Effector memory CD8-positive, alpha-beta T cell (primary cell): Measurements from ENCODE around the gene LOX.
A peak's percentile ranks its signal among the peaks of the same experiment; 100 is the strongest.

Experiments
- ATAC-seq: fragments of 150-1000 bp; cut with Tn5 transposase; replicated peaks from 2 replicates; pipeline ENCODE4 v1.10.0; 2021; ENCODE audit warnings: mild to moderate bottlenecking, moderate library complexity
- DNase-seq, 3 experiments: peaks; one replicate each; pipeline ENCODE4 v3.0.0; 2021
- H3K27ac Mint-ChIP-seq, 2 donors: one replicate each; pipeline ENCODE4 v1.8.0; 2022; ENCODE audit warnings: mild to moderate bottlenecking in 2 of 2, mixed read lengths in 2 of 2, moderate library complexity in 2 of 2
- H3K27me3 Mint-ChIP-seq, 2 donors: one replicate each; pipeline ENCODE4 v1.8.0; 2022; ENCODE audit warnings: mixed read lengths in 2 of 2
- H3K36me3 Mint-ChIP-seq: one replicate; pipeline ENCODE4 v1.8.0; 2022; ENCODE audit warnings: mild to moderate bottlenecking, moderate library complexity, mixed read lengths; ENCODE audit not compliant: insufficient read depth
- H3K4me1 Mint-ChIP-seq, 2 donors: one replicate each; pipeline ENCODE4 v1.8.0; 2022; ENCODE audit warnings: low read depth in 2 of 2, mixed read lengths in 2 of 2
- H3K4me3 Mint-ChIP-seq, 2 donors: one replicate each; pipeline ENCODE4 v1.8.0; 2022; ENCODE audit warnings: mild to moderate bottlenecking in 2 of 2, mixed read lengths in 2 of 2, moderate library complexity in 2 of 2
- H3K9me3 Mint-ChIP-seq, 2 donors: one replicate each; pipeline ENCODE4 v1.8.0; 2022; ENCODE audit warnings: mixed read lengths in 2 of 2

The LOX gene

DNA sequence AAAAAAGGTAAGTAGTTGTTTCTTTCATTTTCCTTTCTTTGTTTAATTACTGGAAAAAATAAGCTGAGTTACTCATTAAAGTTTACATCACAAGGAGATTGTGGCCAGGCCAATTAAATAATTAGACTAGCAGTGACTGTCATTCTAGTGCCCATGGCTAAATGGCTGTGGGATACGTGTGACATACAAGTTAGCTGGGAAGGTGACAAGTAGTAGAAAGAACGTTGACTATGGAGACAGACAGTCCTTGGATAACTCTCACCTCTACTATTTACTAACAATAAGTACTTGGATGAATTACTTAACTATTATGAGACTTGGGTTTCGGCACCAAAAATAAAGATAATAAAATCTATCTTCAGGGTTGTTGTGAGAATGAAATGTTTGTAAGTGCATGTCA lies 7.0 kb upstream of the LOX start:
- ATAC-seq (no peak), DNase-seq (no peak)
- peaks cover 0 to 7% of the 10 kb centered on the region in 2 donors for H3K27me3 Mint-ChIP-seq
- H3K4me3 Mint-ChIP-seq, result no peak overlapping the region
- no peaks in the 10 kb centered on the region for H3K9me3 Mint-ChIP-seq
- no peaks in the 10 kb centered on the region for H3K4me1 Mint-ChIP-seq
- no peaks in the 10 kb centered on the region for H3K36me3 Mint-ChIP-seq
- no peak overlapping the region for H3K27ac Mint-ChIP-seq

DNA sequence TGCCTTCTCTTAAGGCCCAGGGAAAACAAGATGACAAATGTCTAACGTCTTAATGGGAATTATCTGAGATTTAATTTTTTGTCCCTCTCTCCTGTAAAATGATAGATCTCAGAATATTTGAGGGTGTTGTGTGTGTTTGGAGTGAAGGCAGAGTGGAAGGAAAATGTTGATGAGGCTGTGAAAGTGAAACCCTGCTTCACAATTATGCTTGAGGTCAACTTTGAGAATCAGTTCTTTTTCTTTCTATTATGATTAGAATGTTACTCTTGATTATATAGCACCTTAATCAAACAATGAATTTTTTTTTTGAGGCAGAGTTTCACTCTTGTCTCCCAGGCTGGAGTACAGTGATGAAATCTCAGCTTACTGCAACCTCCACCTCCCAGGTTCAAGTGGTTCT lies 5.5 kb upstream of the LOX start:
- DNase-seq, result no peak

DNA sequence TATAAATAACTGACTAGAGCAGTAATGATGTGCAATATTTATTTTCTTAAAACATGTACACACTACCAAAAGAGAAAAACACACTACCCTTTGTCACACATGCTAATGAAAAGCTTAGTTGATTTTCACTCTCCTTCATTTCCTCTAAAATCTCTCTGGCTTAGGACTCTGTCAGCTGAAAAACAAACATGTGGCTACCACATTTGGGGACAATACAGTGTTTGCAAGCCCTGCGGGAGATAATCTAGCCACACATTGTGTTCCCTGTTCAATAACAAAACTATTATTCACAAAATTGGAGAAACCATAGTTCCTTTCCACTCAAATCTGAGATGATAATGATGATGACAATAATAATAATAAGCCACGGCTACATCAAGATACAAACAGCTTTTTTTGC lies 3.5 kb upstream of the LOX start:
- Mint-ChIP-seq H3K36me3 (no peaks in the 10 kb centered on the region), H3K9me3 (no peaks in the 10 kb centered on the region), H3K4me1 (peaks cover 9 to 11% of the 10 kb centered on the region in 2 donors), H3K4me3 (no peak overlapping the region), H3K27me3 (peaks cover 31 to 42% of the 10 kb centered on the region in 2 donors), H3K27ac (no peak overlapping the region)
- ATAC-seq, result no peak
- no peak for DNase-seq

More for the DNA sequence above, 5.5 kb upstream of the LOX start:
- Mint-ChIP-seq H3K9me3 (no peaks in the 10 kb centered on the region), H3K36me3 (no peaks in the 10 kb centered on the region), H3K4me3 (no peak overlapping the region), H3K27ac (no peak overlapping the region), H3K27me3 (peaks cover 15 to 22% of the 10 kb centered on the region in 2 donors), H3K4me1 (no peaks in the 10 kb centered on the region)
- ATAC-seq, result no peak

DNA sequence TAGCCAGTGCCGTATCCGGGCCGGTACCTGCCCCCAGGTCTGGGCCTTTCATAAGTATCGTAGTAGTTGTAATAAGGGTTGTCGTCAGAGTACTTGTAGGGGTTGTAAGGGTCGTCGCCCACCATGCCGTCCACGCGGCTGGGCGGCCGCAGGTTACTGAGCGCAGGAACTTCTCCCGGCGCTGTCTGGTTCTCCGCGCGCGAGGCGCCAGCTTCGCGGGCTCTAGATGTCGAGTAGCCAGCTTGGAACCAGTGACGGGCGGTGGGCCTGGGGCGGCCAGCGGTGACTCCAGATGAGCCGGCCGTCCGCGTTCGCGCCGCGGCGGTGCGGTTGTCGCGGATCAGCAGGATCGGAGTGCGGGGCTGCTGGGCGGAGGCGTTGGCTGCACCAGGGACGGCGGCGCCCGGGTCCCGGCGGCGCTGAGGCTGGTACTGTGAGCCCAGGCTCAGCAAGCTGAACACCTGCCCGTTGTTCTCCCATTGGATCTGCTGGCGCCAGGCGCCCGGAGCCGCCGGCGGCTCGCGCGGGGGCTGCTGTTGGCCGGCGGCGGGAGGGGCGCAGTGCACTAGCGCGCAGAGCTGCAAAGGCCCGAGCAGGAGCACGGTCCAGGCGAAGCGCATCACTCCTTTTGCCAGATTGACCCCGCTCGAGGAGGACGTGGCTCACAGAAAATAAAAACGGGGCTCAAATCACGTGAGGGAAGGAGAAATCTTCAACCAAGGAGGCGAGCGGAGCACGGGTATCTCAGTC lies 518 bp downstream of the LOX start:
- DNase-seq (no peak), ATAC-seq (no peak)
- Mint-ChIP-seq H3K4me1 (peaks cover 10 to 12% of the 10 kb centered on the region in 2 donors), H3K36me3 (no peaks in the 10 kb centered on the region), H3K27ac (no peak overlapping the region), H3K9me3 (no peaks in the 10 kb centered on the region), H3K4me3 (peak overlapping the region; percentile 45 to 74), H3K27me3 (peaks cover 53 to 60% of the 10 kb centered on the region in 2 donors)

DNA sequence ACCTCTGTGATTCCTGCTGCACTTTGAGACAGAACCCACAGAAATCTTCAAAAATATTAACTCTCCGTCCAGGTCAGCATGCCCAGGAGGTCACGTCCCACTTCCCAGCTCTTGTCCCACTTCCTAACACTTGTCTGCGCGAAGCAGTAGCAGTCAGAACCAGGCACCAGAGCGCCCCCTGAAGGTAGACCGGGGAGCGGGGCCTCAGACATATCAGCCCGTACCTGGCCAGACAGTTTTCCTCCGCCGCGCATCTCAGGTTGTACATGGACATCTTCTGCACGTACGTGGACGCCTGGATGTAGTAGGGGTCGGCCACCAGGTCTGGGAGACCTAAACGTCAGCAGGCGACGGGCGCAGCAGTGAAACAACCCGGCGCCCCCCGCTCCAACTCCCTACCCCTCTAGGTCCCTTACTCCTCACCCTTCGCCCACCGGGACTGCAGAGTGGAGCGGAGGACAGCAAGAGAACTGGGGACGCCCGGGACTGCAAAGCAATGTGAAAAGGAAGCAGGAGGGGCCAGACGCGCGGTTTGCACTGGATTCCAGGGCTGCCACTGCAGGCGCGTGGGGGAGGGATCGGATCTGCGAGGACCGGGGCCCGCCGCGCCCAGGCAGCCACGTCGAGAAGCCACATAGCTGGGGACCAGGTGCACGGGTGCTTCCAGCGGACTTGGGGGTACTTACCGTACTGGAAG lies 1.2 kb downstream of the LOX start:
- no peaks in the 10 kb centered on the region for H3K9me3 Mint-ChIP-seq
- no peak for ATAC-seq
- peak overlapping the region; percentile 45 to 74 for H3K4me3 Mint-ChIP-seq
- H3K27ac Mint-ChIP-seq, result no peak overlapping the region
- peaks cover 10 to 12% of the 10 kb centered on the region in 2 donors for H3K4me1 Mint-ChIP-seq
- no peak for DNase-seq
- no peaks in the 10 kb centered on the region for H3K36me3 Mint-ChIP-seq
- peaks cover 53 to 60% of the 10 kb centered on the region in 2 donors for H3K27me3 Mint-ChIP-seq

DNA sequence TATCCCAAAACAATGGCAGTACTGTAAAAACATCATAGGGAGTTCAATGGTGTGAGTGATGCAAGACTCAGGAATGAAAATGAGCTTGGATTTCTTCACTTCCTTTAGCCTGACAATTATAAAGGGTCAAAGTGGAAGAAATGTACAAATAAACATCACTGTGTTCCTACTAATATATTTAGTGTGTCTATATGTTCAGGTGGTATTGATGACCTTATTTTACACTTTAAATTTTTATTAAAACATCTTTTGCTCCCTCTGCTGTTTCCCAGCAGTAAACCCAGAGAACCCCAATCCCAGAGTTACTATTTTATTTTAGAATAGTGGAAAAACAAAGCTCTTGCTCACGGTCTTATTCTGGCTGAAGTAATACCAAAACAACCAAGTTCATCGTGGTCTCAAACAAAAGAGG lies 2.0 kb downstream of the LOX start:
- peaks cover 53 to 60% of the 10 kb centered on the region in 2 donors for H3K27me3 Mint-ChIP-seq

DNA sequence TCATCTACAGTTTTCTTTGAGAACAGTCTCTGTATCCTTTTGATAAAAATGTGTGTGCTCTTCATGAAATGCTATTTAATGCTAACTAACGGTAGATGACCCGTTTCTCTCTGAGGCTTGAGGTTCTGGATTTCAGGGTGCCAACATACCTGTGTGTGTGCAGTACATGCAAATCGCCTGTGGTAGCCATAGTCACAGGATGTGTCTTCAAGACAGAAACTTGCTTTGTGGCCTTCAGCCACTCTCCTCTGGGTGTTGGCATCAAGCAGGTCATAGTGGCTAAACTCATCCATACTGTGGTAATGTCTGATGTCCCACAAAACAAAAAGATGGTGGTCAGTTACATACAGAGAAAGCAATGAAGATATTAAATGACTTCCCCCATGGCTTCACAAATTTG lies 4.2 kb downstream of the LOX start:
- peaks cover 35 to 49% of the 10 kb centered on the region in 2 donors for H3K27me3 Mint-ChIP-seq
- no peaks in the 10 kb centered on the region for H3K36me3 Mint-ChIP-seq

More for the DNA sequence above, 2.0 kb downstream of the LOX start:
- Mint-ChIP-seq H3K4me1 (peaks cover 10 to 12% of the 10 kb centered on the region in 2 donors), H3K27ac (no peak overlapping the region), H3K36me3 (no peaks in the 10 kb centered on the region), H3K9me3 (no peaks in the 10 kb centered on the region), H3K4me3 (no peak overlapping the region)
- DNase-seq, result no peak
- ATAC-seq, result no peak

DNA sequence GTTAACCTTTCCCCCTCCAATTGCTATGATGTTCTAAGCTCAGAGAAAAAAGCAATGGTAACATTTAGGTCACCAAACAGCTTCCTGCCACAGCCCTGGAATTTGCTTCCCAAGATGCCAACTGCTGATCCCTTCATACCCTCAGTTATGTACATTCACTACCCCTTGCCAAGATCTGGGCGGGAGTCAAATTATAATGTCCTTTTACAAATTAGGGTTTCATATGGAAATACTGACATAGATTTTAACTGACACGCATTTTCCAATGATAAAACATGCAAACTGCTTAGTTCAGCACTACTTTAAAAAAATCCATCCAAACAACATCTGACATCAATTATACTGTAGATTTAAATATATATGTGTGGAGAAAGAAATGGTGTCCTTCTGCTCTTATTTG lies 5.0 kb downstream of the LOX start:
- Mint-ChIP-seq H3K27ac (no peak overlapping the region), H3K4me1 (peaks cover 9 to 10% of the 10 kb centered on the region in 2 donors), H3K27me3 (peaks cover 26 to 40% of the 10 kb centered on the region in 2 donors), H3K9me3 (no peaks in the 10 kb centered on the region), H3K4me3 (no peak overlapping the region), H3K36me3 (no peaks in the 10 kb centered on the region)
- ATAC-seq (no peak), DNase-seq (no peak)

More for the DNA sequence above, 4.2 kb downstream of the LOX start:
- Mint-ChIP-seq H3K4me1 (peaks cover 10 to 12% of the 10 kb centered on the region in 2 donors), H3K4me3 (no peak overlapping the region), H3K9me3 (no peaks in the 10 kb centered on the region), H3K27ac (no peak overlapping the region)
- ATAC-seq (no peak), DNase-seq (no peak)

DNA sequence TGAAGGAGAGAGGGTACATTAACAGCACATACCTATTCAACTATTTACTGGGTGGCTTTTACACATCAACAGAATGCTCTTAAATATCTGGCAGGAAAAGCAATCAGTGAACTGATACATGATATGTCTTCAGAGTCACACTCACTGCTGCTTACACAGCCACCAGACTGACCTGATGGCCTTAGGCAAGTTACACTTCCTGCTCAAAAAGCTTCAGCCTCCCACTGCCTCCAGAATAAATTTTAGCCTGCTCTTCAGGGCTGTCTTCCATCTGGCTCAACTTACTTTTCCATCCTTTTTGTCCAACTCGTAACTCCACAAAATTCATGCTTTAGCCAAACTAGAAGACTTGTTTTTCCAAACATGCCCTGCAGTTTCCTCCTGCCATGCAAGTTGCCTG lies 10.7 kb downstream of the LOX start:
- H3K9me3 Mint-ChIP-seq, result no peaks in the 10 kb centered on the region
- H3K36me3 Mint-ChIP-seq, result no peaks in the 10 kb centered on the region
- H3K27ac Mint-ChIP-seq, result no peak overlapping the region
- no peaks in the 10 kb centered on the region for H3K4me1 Mint-ChIP-seq
- ATAC-seq, result no peak
- H3K27me3 Mint-ChIP-seq, result no peaks in the 10 kb centered on the region
- DNase-seq, result no peak
- H3K4me3 Mint-ChIP-seq, result no peak overlapping the region

DNA sequence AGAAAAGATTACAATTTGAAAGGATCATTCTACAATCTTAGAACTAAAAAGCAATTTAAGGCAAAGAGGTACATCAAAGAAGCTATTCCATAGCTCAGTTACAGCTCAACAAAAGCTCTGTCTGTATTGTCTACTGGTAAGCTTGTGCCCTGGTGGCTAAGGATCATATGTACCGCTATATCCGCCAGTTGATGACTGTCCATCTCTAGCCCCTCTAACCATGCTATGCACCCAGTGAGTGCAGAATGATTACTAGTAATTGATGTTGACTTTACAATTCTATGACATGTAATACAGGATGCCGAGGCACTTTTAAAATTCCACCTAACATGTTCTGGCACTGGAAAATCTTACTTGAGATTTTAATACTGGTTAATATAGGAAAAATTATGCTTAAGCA lies 13.1 kb downstream of the LOX start:
- H3K36me3 Mint-ChIP-seq, result no peaks in the 10 kb centered on the region
- H3K27me3 Mint-ChIP-seq, result no peaks in the 10 kb centered on the region
- no peaks in the 10 kb centered on the region for H3K4me1 Mint-ChIP-seq
- no peak overlapping the region for H3K27ac Mint-ChIP-seq
- H3K4me3 Mint-ChIP-seq, result no peak overlapping the region
- H3K9me3 Mint-ChIP-seq, result no peaks in the 10 kb centered on the region
- DNase-seq (no peak), ATAC-seq (no peak)

DNA sequence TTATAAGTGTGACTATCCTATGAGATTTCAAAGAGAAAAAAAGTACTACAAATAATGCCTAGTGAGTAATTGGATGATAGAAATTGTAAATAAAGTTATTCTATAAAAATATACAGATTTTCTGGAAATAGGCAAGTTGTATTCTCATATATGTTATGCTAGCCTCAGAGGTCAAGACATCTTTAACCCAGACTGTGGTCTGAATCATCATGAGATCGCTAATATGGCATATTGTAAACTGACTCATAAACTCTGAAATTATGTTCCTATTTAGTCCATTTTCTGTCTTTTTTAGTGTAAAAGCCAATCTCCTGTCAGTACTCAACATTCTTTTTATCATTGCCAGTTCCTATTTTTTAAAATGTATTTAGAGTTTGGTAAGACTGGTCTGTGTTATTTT lies 14.2 kb downstream of the LOX start:
- no peak for ATAC-seq
- no peaks in the 10 kb centered on the region for H3K36me3 Mint-ChIP-seq
- no peaks in the 10 kb centered on the region for H3K27me3 Mint-ChIP-seq
- H3K4me1 Mint-ChIP-seq, result no peaks in the 10 kb centered on the region
- H3K9me3 Mint-ChIP-seq, result no peaks in the 10 kb centered on the region
- no peak overlapping the region for H3K27ac Mint-ChIP-seq
- H3K4me3 Mint-ChIP-seq, result no peak overlapping the region
- no peak for DNase-seq

DNA sequence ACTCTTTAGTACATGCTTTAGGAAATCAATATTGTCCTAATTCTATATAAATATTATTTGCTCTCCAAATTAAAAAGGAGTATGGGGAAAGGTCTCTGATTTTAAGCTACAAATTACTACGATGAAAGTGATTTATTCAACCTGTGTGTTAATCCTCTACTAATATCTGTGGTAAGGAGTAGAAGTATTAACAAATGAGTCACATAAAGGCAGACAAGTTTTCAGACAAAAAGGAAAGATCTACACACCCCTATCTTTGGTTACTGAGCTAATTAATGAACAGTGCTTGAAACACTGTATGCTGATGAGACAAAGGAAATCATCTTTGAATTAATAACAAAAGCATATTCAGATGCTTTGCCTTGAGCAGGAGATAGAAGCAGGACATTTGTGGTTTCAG lies 15.9 kb downstream of the LOX start:
- ATAC-seq, result no peak
- H3K27me3 Mint-ChIP-seq, result no peaks in the 10 kb centered on the region
- H3K4me3 Mint-ChIP-seq, result no peak overlapping the region
- H3K36me3 Mint-ChIP-seq, result no peaks in the 10 kb centered on the region
- no peak for DNase-seq
- no peak overlapping the region for H3K27ac Mint-ChIP-seq
- H3K9me3 Mint-ChIP-seq, result no peaks in the 10 kb centered on the region
- H3K4me1 Mint-ChIP-seq, result no peaks in the 10 kb centered on the region

DNA sequence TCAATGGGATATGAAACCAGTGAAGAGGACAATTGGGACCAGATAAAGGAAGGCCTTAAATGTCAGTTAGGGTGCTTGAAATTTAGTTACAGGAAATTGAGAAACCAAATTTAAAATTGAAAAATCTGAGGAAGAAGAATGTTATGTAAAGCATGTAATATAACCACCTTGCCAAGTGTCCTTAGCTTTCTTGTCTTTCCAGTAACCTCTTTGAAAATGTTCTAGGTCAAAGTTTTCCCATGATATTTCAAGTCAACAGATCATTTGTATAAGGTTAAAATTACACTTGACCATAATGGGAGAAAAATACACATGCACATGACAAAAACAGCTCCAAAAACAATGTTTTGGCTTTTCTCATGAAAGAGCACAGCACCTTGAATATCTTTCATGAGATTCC lies 21.1 kb downstream of the LOX start:
- H3K27ac Mint-ChIP-seq, result no peak overlapping the region
- H3K36me3 Mint-ChIP-seq, result no peaks in the 10 kb centered on the region
- no peaks in the 10 kb centered on the region for H3K4me1 Mint-ChIP-seq

DNA sequence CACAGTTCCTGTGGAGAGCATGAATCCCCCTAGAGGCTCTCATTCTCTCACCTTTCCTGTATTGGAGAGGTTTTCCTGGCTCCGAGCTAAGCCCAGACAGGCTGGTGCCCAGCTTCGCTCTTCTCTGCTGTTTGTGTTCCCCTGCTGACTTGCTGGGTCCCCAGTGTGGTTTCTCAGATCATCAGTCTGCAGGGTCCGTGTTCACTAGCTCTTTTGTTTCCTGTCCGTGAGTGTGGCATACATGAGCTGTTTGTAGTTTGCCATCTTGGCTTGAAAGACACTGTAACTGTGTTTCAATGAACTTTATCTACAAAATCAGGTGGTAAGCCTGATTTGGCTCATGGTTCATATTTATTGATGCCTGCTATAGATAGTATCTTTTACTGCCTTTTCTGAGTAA lies 23.8 kb downstream of the LOX start:
- no peak overlapping the region for H3K27ac Mint-ChIP-seq
- H3K27me3 Mint-ChIP-seq, result no peaks in the 10 kb centered on the region
- no peaks in the 10 kb centered on the region for H3K36me3 Mint-ChIP-seq
- no peak for ATAC-seq
- DNase-seq, result no peak
- H3K9me3 Mint-ChIP-seq, result no peaks in the 10 kb centered on the region
- H3K4me3 Mint-ChIP-seq, result no peak overlapping the region
- H3K4me1 Mint-ChIP-seq, result no peaks in the 10 kb centered on the region

More for the DNA sequence above, 21.1 kb downstream of the LOX start:
- ATAC-seq (no peak), DNase-seq (no peak)
- H3K4me3 Mint-ChIP-seq, result no peak overlapping the region
- no peaks in the 10 kb centered on the region for H3K9me3 Mint-ChIP-seq
- no peaks in the 10 kb centered on the region for H3K27me3 Mint-ChIP-seq
